Measurements from ENCODE around the gene ADGRB2.

Gene ADGRB2

DNA sequence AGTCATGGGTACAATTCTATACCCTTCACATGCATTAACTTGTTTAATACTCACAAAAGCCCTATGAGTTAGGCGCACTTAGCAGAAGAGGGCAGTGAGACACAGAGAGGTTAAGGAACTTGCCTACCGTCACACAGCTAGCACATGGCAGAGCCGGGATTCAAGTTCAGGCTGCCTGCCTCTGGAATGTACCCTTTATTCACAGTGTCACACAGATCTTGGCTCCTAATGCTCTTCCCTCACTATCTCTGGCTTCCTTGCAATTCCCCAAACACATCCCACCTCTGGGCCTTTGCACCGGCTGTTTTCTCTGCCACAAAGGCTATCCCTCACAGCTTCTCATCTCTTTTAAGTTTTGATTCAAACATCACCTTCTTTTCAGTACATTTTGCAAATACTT is 85.5 kb downstream of the ADGRB2 start:
- ChIA-PET CTCF (interaction anchor here (0.6 to 1.5 kb wide), 4 partner anchors 14 to 67 kb away, joined by 3 to 8 read pairs (median 4); no protein-coding TSS in a partner anchor), POLR2A (no interaction called here)
- Histone ChIP-seq H3K36me3 (ENCODE audit: control insufficient read depth in 2 of 2, insufficient read depth in 1 of 2, low read length in 2 of 2) (no peaks in the 10 kb centered on the region), H3K4me1 (ENCODE audit: control insufficient read depth, insufficient read depth, low read length) (no peaks in the 10 kb centered on the region), H3K27ac (ENCODE audit: extremely low read depth, low read depth, low read length) (no peak overlapping the region), H3K4me3 (ENCODE audit: low read depth, low read length) (no peak overlapping the region), H3K9me3 (ENCODE audit: control insufficient read depth, insufficient read depth, low read depth, low read length) (no peaks in the 10 kb centered on the region)
- TF ChIP-seq ZNF768 (tag by site-specific recombination; IDR thresholded peaks at IDR 0.05), result 0 out of 2 replicates have a peak, but pooled peaks have one; percentile 49
- TF ChIP-seq BCL11A (tag by site-specific recombination; IDR thresholded peaks at IDR 0.05; ENCODE audit: low read depth), result no peak
- TF ChIP-seq EGR2 (tag by site-specific recombination; IDR thresholded peaks at IDR 0.05; ENCODE audit: low read depth), result no peak
- TF ChIP-seq ZNF146 (tag by site-specific recombination; IDR thresholded peaks at IDR 0.05), result no peak
- TF ChIP-seq WT1 (tag by site-specific recombination; IDR thresholded peaks at IDR 0.05), result no peak
- TF ChIP-seq ZNF37A (tag by site-specific recombination; IDR thresholded peaks at IDR 0.05), result no peak
- TF ChIP-seq ZNF521 (tag by site-specific recombination; IDR thresholded peaks at IDR 0.05), result no peak
- no peak for TF ChIP-seq ZNF211 (tag by site-specific recombination; IDR thresholded peaks at IDR 0.05; ENCODE audit: low read depth)
- no peak for TF ChIP-seq PRDM4 (tag by site-specific recombination; IDR thresholded peaks at IDR 0.05)
- no peak for TF ChIP-seq GFI1B (tag by site-specific recombination; IDR thresholded peaks at IDR 0.05)
- peak; percentile 86 for TF ChIP-seq ZNF623 (tag by site-specific recombination; IDR thresholded peaks at IDR 0.05)
- TF ChIP-seq ZNF777 (tag by site-specific recombination; IDR thresholded peaks at IDR 0.05; ENCODE audit: borderline replicate concordance), result no peak

DNA sequence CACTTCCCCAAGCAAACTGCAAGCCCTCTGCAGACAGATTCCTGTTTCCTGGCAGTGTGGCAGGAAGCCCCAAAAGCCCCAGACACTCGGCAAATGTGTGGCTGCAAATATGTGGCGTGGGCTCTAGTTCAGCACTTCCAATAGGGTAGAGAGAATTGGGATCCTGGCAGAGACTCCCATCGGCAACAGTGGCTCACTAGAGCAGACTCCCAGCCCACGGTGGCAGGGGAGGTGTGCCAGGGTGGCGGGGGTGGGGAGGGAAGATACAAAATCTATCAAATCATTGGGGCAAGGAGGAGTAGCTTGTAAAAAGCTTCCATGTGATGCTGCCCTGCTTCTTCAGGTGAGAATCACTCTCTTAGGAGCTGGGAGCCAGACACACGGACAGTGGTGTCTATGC is 86.2 kb downstream of the ADGRB2 start:
- Histone ChIP-seq H3K4me1 (ENCODE audit: control insufficient read depth, insufficient read depth, low read length) (no peaks in the 10 kb centered on the region), H3K36me3 (ENCODE audit: control insufficient read depth in 2 of 2, insufficient read depth in 1 of 2, low read length in 2 of 2) (no peaks in the 10 kb centered on the region), H3K9me3 (ENCODE audit: control insufficient read depth, insufficient read depth, low read depth, low read length) (no peaks in the 10 kb centered on the region), H3K4me3 (ENCODE audit: low read depth, low read length) (no peak overlapping the region), H3K27ac (ENCODE audit: extremely low read depth, low read depth, low read length) (no peak overlapping the region)
- TF ChIP-seq ZNF629 (tag by site-specific recombination; IDR thresholded peaks at IDR 0.05), result no peak
- TF ChIP-seq REPIN1 (tag by site-specific recombination; IDR thresholded peaks at IDR 0.05; ENCODE audit: low read depth), result no peak
- TF ChIP-seq ZNF121 (tag by site-specific recombination; IDR thresholded peaks at IDR 0.05), result no peak
- TF ChIP-seq, protein P1, sequence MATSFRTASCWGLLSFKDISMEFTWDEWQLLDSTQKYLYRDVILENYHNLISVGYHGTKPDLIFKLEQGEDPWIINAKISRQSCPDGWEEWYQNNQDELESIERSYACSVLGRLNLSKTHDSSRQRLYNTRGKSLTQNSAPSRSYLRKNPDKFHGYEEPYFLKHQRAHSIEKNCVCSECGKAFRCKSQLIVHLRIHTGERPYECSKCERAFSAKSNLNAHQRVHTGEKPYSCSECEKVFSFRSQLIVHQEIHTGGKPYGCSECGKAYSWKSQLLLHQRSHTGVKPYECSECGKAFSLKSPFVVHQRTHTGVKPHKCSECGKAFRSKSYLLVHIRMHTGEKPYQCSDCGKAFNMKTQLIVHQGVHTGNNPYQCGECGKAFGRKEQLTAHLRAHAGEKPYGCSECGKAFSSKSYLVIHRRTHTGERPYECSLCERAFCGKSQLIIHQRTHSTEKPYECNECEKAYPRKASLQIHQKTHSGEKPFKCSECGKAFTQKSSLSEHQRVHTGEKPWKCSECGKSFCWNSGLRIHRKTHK (tag by site-specific recombination; IDR thresholded peaks at IDR 0.05), result no peak
- no peak for TF ChIP-seq ZNF747 (tag by site-specific recombination; IDR thresholded peaks at IDR 0.05)
- TF ChIP-seq ZNF18 (tag by site-specific recombination; IDR thresholded peaks at IDR 0.05), result no peak
- no peak for TF ChIP-seq ZNF433 (tag by site-specific recombination; IDR thresholded peaks at IDR 0.05; ENCODE audit: low read depth)
- TF ChIP-seq, protein P2, sequence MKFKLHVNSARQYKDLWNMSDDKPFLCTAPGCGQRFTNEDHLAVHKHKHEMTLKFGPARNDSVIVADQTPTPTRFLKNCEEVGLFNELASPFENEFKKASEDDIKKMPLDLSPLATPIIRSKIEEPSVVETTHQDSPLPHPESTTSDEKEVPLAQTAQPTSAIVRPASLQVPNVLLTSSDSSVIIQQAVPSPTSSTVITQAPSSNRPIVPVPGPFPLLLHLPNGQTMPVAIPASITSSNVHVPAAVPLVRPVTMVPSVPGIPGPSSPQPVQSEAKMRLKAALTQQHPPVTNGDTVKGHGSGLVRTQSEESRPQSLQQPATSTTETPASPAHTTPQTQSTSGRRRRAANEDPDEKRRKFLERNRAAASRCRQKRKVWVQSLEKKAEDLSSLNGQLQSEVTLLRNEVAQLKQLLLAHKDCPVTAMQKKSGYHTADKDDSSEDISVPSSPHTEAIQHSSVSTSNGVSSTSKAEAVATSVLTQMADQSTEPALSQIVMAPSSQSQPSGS (tag by site-specific recombination; IDR thresholded peaks at IDR 0.05; ENCODE audit: low read depth), result no peak
- no peak for TF ChIP-seq ZSCAN23 (tag by site-specific recombination; IDR thresholded peaks at IDR 0.05)
- no peak for TF ChIP-seq ZNF292 (tag by site-specific recombination; IDR thresholded peaks at IDR 0.05; ENCODE audit: borderline replicate concordance, low read depth)
- ChIA-PET POLR2A (no interaction called here), CTCF (interaction anchor here (1.0 to 1.4 kb wide), 2 partner anchors 13 to 68 kb away, joined by 3 to 8 read pairs; no protein-coding TSS in a partner anchor)
